Adrenal gland (tissue), 19 donors: ENCODE results near the gene ACSF2. TPM values are rescaled to one million over a fixed set of nuclear protein-coding genes. Genes with fewer than 3 reads are reported as not detected.

Experiments
- DNase-seq, 7 donors: peaks; one replicate each; pipeline ENCODE4 v3.0.0-alpha.2; 2019 to 2020
- H3K27ac ChIP-seq, 5 donors: fragments of 200-600 bp; sonication (generic) in 4 of 5; 1 replicate in 3 of 5; 2 replicates in 2 of 5; pipeline versions ENCODE4 v1.5.1 to v1.8.0; 2016 to 2020; ENCODE audit warnings: mild to moderate bottlenecking in 1 of 5
- H3K27me3 ChIP-seq: fragments of 200-600 bp; 2 replicates; pipeline ENCODE4 v1.8.0; 2021
- H3K36me3 ChIP-seq, 2 donors: fragments of 200-600 bp; replicated peaks in 1 of 2; 1 replicate in 1 of 2; 2 replicates in 1 of 2; pipeline versions ENCODE4 v1.5.1 to v1.8.0; 2018 to 2022
- H3K4me1 ChIP-seq, 2 donors: fragments of 200-600 bp; replicated peaks in 1 of 2; 1 replicate in 1 of 2; 2 replicates in 1 of 2; pipeline versions ENCODE4 v1.5.1 to v1.8.0; 2018 to 2021
- H3K4me3 ChIP-seq, 4 donors: fragments of 200-600 bp; sonication (generic) in 3 of 4; one replicate each; pipeline ENCODE4 v1.5.1; 2016 to 2018
- H3K9me3 ChIP-seq, 3 donors: fragments of 200-600 bp; sonication (generic) in 1 of 3; replicated peaks in 1 of 3; 1 replicate in 2 of 3; 2 replicates in 1 of 3; pipeline versions ENCODE4 v1.5.1 to v1.8.0; 2016 to 2021
- CTCF ChIP-seq, 6 experiments: fragments of 450-650 bp in 4 of 6; fragments of 200-600 bp in 2 of 6; sonication (generic) in 1 of 6; IDR thresholded peaks; 1 replicate in 5 of 6; 2 replicates in 1 of 6; pipeline versions ENCODE4 v1.5.1 to v1.8.0; 2016 to 2021; ENCODE audit warnings: antibody characterized with exemption in 6 of 6, mild to moderate bottlenecking in 2 of 6, moderate library complexity in 1 of 6
- POLR2A ChIP-seq, 2 donors: fragments of 450-650 bp; IDR thresholded peaks; one replicate each; pipeline ENCODE4 v1.6.1; 2017; ENCODE audit warnings: antibody characterized with exemption in 2 of 2, mild to moderate bottlenecking in 2 of 2, moderate library complexity in 1 of 2
- WGBS, 4 donors: extraction: QIAGEN DNeasy Blood & Tissue Kit in 2 of 4; methylation state at CpG; one replicate each; pipeline versions ENCODE4 v1.1.5 to v1.1.7; 2013 to 2017; 5-methylcytosine and 5-hydroxymethylcytosine counted together
- intact Hi-C, 2 donors: fragments of 100-400 bp; cut with DNase I; formaldehyde crosslinking; loops; one replicate each; pipeline versions ENCODE4 v1.14.1 to v1.15.0; 2022 to 2023
- long read RNA-seq, 10 donors: library from polyadenylated mRNA in 3 of 10; unstranded in 2 of 10; stranded (forward) in 1 of 10; transcript quantifications; one replicate each; pipeline ENCODE4 v2.0.0 and lab custom pipeline, GENCODE V29; 2021 to 2026
- polyA plus RNA-seq, 3 donors: library from polyadenylated mRNA; stranded (reverse); fragments of 200-250 nt in 2 of 3; fragments of 350-450 nt in 1 of 3; fragmentation: Illumina TruSeq in 1 of 3; extraction: RNeasy Lipid Tissue Mini Kit (QIAGEN cat#74804) in 1 of 3; gene quantifications; one replicate each; pipeline ENCODE4 v1.2.3, GENCODE V29; 2013 to 2014
- total RNA-seq, 9 donors: library from RNA; depleted of rRNA in 4 of 9; stranded (reverse); fragments of >200 nt in 4 of 9; fragments of 120-200 nt in 1 of 9; fragmentation: NEBNext Ultra II Directional in 1 of 9; extraction: Animal tissue kit (Norgen Biotek cat#: 25700) in 1 of 9; gene quantifications; one replicate each; pipeline versions ENCODE4 v1.1.0 to v1.2.4, GENCODE V29; 2013 to 2023
- donor health status: healthy with polysubstance abuse.
- donor health status: Bipolar disorder and iron deficiency.
- donor health status: DM: yes; HTN: yes; CAD: no.
- donor health status: DM: no; HTN: no; CAD: no.
- donor health status: DM: no; HTN: no; CAD: no.
- donor health status: DM: yes; HTN: yes; CAD: no.

The ACSF2 gene
- total RNA-seq (100 to 1,000 TPM in 8 of 9 donors, 10 to 100 TPM in 1; 92.1 to 434 (median 192) TPM), polyA plus RNA-seq (100 to 1,000 TPM in 2 of 3 donors, 10 to 100 TPM in 1; 92.5 to 306 (median 253) TPM)
- long read RNA-seq, donor 1, transcript ACSF2-201 (16 exons, 2,235 nt) = major isoform, 5 of 53 reads
- long read RNA-seq, donor 1, partial matches to known transcripts = 45 of 53 reads
- long read RNA-seq, donor 1, other reads (novel, unspliced or antisense) = 0 of 53 reads
- long read RNA-seq, donor 2, transcript ACSF2-201 (16 exons, 2,235 nt) = major isoform, 8 of 56 reads
- long read RNA-seq, donor 2, partial matches to known transcripts = 47 of 56 reads
- long read RNA-seq, donor 2, other reads (novel, unspliced or antisense) = 0 of 56 reads
- long read RNA-seq, donor 3, partial matches to known transcripts = 13 of 25 reads
- long read RNA-seq, donor 3, other reads (novel, unspliced or antisense) = 10 of 25 reads
- long read RNA-seq, donor 4, transcript ACSF2-201 (16 exons, 2,235 nt) = major isoform, 22 of 42 reads
- long read RNA-seq, donor 4, partial matches to known transcripts = 16 of 42 reads
- long read RNA-seq, donor 4, other reads (novel, unspliced or antisense) = 4 of 42 reads
- long read RNA-seq, donor 5, transcript ACSF2-201 (16 exons, 2,235 nt) = major isoform, 217 of 355 reads
- long read RNA-seq, donor 5, partial matches to known transcripts = 86 of 355 reads
- long read RNA-seq, donor 5, other reads (novel, unspliced or antisense) = 51 of 355 reads
- long read RNA-seq, donor 6, transcript ACSF2-201 (16 exons, 2,235 nt) = major isoform, 28 of 62 reads
- long read RNA-seq, donor 6, partial matches to known transcripts = 31 of 62 reads
- long read RNA-seq, donor 6, other reads (novel, unspliced or antisense) = 3 of 62 reads
- long read RNA-seq, donor 7, partial matches to known transcripts = 13 of 19 reads
- long read RNA-seq, donor 7, other reads (novel, unspliced or antisense) = 0 of 19 reads
- long read RNA-seq, donor 8, transcript ACSF2-201 (16 exons, 2,235 nt) = major isoform, 9 of 84 reads
- long read RNA-seq, donor 8, partial matches to known transcripts = 71 of 84 reads
- long read RNA-seq, donor 8, other reads (novel, unspliced or antisense) = 0 of 84 reads
- long read RNA-seq, donor 9, partial matches to known transcripts = 22 of 32 reads
- long read RNA-seq, donor 9, other reads (novel, unspliced or antisense) = 7 of 32 reads
- long read RNA-seq, donor 10, partial matches to known transcripts = 54 of 71 reads
- long read RNA-seq, donor 10, other reads (novel, unspliced or antisense) = 12 of 71 reads

GRCh38 chr17:50425682-50426471, at the start of gene ACSF2:
Gene ACSF2, plus strand, starts transcription at chr17:50426218. Its CDS starts 44 bp downstream, at chr17:50426262.
- Histone ChIP-seq H3K9me3 (no peaks in the 10 kb centered on the region), H3K4me3 (peak within 1 kb of the TSS; percentile 55 to 79 (median 67)), H3K27ac (peak within 1 kb of the TSS; percentile 49 to 89 (median 75)), H3K4me1 (peaks cover 27 to 58% of the 10 kb centered on the region in 2 donors), H3K36me3 (no peaks in the 10 kb centered on the region), H3K27me3 (no peaks in the 10 kb centered on the region)
- intact Hi-C loops = no loop called here
- peak; percentile 75 to 82 (median 80) for DNase-seq
- TF ChIP-seq CTCF (IDR thresholded peaks at IDR 0.05) = no peak
- TF ChIP-seq POLR2A (IDR thresholded peaks at IDR 0.05) = peak; percentile 24 to 88
- WGBS, 4 donors = 0 to 2% (median 1%) methylated on average over 4 to 70 of the region's 70 CpGs

DNA sequence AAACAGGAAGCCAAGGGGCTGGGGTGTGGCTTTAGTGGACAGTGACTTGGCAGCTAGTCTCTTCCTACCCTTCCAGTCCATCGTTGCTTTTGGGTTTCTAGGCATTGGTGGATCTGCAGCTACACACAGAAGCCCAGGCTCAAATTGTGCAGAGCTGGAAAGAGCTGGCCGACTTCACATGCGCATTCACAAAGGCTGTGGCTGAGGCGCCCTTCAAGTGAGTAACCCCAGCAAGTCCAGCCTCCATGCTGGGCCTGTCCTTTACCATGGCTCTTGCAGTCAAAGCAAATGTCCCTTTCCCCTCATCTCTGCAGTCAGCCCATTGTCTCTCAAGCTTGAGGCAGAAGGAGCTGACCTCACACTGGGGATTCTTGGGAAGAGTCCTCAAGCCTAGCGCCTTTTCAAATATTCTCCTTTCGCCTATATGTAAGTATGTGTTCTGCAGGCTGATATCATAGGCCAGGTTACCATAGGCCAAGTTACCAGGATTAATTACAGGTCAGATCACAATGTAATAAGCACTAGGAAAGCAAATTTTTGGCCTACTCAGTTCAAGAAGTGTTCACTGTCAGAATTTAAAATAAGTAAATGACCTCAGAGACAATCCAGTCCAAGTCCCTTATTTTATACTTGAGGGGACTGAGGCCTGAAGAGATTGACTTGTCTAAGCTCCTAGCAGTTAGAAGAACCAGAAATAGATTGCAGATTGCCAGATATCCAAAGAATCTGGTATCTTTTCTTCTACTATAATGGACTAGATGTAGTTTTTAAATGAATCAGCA, 46.5 kb upstream of the ACSF2 start:
- intact Hi-C loops = no loop called here
- no peak for DNase-seq
- Histone ChIP-seq H3K36me3 (peaks cover 0 to 45% of the 10 kb centered on the region in 2 donors), H3K27me3 (no peaks in the 10 kb centered on the region), H3K4me1 (no peaks in the 10 kb centered on the region), H3K27ac (no peak overlapping the region), H3K4me3 (no peak overlapping the region), H3K9me3 (no peaks in the 10 kb centered on the region)
- WGBS, 4 donors = 90 to 94% (median 91%) methylated on average over 6 of the region's 6 CpGs
- TF ChIP-seq CTCF (IDR thresholded peaks at IDR 0.05) (no peak), POLR2A (IDR thresholded peaks at IDR 0.05) (no peak)

DNA sequence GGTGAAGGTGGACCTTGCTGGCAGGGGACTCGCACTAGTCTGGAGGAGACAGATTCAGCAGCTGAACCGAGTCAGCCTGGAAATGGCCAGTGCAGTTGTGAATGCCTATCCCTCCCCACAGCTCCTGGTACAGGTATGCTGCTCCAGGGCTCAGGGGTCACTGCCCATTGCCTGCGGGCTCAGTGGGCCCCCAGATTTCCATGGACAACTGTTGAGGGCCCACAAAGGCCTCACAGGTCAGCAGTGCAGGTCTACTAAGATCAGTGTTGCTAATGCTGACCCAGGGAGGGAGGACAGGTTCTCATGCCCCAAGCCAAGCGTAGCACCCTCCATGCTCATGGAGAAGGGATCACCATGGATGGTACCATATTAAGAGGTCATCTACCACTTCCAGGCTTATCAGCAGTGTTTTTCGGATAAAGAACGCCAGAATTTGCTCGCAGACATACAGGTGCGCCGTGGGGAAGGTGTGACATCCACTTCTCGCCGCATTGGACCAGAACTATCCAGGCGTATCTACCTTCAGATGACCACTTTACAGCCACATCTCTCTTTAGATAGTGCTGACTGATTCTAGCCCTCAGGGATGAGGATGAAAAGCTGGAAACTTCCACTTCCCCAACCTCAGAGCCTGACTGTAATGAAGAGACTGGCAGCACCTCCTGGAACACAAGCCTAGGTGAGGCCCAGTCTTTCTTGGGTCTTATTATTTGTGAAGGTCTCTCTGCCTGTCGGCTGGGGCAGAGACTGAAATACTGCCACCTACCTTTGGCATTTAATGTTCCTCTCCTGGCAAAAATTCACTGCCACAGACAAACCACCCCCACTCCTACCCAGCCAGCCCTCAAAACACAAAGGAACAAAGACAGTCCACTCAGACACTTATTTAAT, 45.4 kb upstream of the ACSF2 start:
- H3K4me1 ChIP-seq = no peaks in the 10 kb centered on the region
- H3K27ac ChIP-seq = no peak overlapping the region
- no peak overlapping the region for H3K4me3 ChIP-seq
- no peak for DNase-seq
- intact Hi-C loops = no loop called here
- TF ChIP-seq POLR2A (IDR thresholded peaks at IDR 0.05) (no peak), CTCF (IDR thresholded peaks at IDR 0.05) (no peak)
- H3K36me3 ChIP-seq = peaks cover 0 to 56% of the 10 kb centered on the region in 2 donors
- H3K27me3 ChIP-seq = no peaks in the 10 kb centered on the region
- 85 to 91% (median 89%) methylated on average over 10 to 13 of the region's 13 CpGs for WGBS, 4 donors
- no peaks in the 10 kb centered on the region for H3K9me3 ChIP-seq
